Measurements from ENCODE around the gene LAMTOR4.
"Not testable (repeated sequence)": the region's sequence is repeated elsewhere in the genome, so short reads cannot be mapped to it uniquely, and the experiment has no call there.

The LAMTOR4 gene

DNA sequence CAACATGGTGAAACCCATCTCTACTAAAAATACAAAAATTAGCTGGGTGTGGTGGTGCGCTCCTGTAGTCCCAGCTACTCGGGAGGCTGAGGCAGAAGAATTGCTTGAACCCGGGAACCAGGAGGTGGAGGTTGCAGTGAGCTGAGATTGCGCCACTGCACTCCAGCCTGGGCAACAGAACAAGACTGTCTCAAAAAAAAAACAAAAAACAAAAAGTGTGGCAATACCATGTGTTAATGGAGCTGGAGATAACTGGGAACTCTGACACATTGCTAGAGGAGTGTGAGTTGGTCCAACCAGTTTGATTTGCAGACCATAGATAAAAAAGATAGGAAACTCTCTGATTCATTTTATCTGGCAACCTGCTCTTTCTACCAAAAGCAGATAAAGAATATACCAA lies 2.4 kb upstream of the LAMTOR4 start:
- DNase-seq; intact Hi-C loops (cut with DNase I): not testable (repeated sequence)

- no peak for DNase-seq
- intact Hi-C loops (cut with DNase I), result no loop called here
These were observed 1.4 kb upstream of the LAMTOR4 start for GRCh38 chr7:100147278-100147677.

GRCh38 chr7:100148225-100148558 lies 526 bp upstream of the LAMTOR4 start:
- peak in 1 of 42 donors; percentile 24 for DNase-seq
- intact Hi-C loops (cut with DNase I), result no loop called here

DNA sequence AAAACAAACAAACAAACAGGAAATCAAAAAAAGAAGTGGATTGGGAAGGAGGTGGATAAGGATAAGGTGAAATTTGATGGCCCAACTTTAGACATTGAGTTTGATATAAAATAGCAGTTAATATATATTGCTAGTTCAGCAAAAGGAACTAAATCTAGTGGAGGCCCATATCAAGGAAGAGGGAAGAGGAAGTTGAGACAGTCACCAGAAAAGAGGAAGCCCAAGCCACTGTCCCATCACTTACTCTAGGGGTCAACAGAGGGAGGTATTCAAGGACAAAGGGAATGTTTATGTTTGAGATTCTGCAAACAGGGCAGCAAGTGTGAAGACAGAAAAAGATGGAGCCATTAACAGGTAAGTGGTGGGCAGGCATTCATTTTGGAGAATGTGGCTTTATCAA lies 3.7 kb downstream of the LAMTOR4 start:
- no peak for DNase-seq
- intact Hi-C loops (cut with DNase I), result no loop called here

DNA sequence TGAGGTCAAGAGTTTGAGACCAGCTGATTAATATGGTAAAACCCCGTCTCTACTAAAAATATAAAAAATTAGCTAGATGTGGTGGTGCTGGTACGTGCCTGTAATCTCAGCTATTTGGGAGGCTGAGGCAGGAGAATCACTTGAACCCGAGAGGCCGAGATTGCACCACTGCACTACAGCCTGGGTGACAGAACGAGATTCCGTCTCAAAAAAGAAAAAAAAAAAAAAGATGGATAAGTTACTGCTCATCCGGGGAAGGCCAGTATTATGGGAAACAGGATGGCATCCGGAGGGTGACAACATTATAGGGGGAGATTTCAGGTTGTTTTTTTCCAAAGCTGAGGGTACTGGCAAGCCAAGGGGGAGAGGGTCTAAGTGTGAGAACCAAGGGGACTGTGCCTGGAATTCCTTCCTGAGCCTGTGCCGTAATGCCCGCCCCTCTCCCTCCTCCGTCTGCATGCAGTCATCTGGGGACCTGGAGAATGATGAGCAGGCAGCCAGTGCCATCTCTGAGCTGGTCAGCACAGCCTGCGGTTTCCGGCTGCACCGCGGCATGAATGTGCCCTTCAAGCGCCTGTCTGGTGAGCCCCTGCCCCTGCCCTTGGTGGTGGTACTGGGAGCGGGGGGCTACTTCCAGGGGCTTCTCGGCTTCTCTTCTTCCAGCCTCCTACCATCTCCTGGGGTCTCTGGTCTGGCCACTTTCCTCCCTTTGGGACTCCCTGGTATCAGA lies 4.4 kb downstream of the LAMTOR4 start:
- intact Hi-C loops (cut with DNase I), result no loop called here
- DNase-seq, result no peak

GRCh38 chr7:100153708-100154535 lies 5.2 kb downstream of the LAMTOR4 start:
- intact Hi-C loops (cut with DNase I), result no loop called here
- DNase-seq, result no peak

- intact Hi-C loops (cut with DNase I), result no loop called here
- peak in 3 of 42 donors; percentile 40 to 47 (median 45) for DNase-seq
These were observed 6.2 kb downstream of the LAMTOR4 start for GRCh38 chr7:100154651-100155491.

DNA sequence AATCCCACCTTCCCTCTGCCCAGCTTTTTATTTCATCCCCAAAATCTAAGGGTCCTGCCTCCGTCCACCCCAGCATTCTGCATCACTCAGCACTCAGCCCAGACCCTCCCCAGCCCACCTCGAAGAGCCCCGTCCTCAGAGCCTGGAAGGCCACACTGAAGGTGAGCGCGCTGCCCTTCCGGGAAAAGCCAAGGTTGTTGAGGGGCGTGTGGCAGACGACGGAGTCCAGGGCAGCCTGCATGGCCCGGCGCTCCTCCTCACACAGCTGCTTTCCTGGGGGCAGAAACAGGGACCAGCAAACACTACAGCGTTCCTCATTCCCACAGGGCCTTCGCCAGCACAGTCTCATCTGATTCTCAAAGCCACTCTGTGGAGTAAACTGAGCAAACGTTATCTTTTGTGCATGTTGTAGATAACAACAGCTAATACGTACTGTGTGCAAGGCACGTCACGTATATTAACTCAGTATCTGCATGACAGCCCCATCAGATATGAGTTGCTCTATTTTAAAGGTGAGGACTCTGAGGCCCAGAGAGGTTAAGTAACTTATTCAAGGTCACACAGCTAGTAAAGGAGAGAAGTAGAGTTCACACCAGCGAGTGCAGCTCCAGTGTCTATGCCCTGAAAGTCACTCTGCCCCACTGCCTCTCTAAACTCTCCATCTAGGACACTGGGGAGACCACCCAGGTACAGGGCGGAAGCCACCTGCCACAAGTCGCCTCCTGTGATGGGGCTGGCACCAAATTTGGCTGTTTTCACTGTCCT lies 7.0 kb downstream of the LAMTOR4 start:
- intact Hi-C loops (cut with DNase I), result no loop called here

DNA sequence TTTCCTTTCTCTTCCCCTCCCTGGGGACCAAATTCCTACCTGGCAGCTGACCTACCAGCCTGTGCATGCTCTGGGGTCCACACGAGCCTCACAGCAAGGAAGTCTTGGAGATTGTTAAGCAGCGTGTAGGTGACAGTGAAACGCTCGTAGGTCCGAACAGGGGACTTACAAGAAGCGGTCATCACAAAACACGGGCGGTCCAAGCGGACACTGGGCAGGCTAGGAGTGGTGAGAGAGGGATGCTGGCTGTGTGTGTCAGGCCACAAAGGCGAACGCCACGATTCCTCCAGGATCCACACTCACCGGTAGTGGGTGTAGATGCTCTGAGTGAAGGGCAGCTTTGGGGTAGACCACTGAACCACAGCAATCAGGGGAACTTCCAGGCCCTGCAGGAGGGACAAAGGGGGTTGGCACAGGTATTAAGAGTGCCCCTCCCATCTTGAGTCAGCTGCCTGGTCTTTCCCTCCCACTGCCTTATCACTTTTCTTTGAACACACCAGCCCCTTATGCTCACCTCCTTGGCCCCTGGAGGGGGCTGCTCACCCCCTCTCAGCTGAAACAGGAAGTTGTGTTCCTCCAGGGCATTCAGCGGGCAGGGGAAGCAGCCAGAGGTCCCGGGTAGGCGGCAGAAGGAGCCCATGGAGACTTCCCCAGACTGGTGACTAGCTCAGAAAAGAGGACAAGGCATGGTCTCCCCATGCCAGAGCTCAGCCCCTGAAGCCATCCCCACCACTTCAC lies 7.8 kb downstream of the LAMTOR4 start:
- no peak for DNase-seq
- intact Hi-C loops (cut with DNase I), result no loop called here

More for the DNA sequence above, 7.0 kb downstream of the LAMTOR4 start:
- no peak for DNase-seq

DNA sequence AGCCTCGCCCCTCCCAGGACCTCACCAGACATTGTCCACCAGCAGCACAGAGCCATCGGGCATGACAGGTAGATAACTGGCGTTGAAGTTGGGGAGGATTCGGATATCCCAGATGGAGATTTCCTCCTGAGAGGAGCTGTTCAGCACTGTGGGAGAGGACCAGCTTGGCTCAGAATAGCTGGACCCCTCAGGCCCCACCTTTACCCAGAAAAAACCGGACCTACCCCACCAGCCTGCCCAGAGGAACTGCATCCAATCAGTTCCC lies 8.3 kb downstream of the LAMTOR4 start:
- intact Hi-C loops (cut with DNase I), result no loop called here
- DNase-seq, result no peak

GRCh38 chr7:100157334-100158228 lies 8.9 kb downstream of the LAMTOR4 start:
- DNase-seq, result peak in 2 of 42 donors; percentile 16 to 43
- intact Hi-C loops (cut with DNase I), result no loop called here

GRCh38 chr7:100158229-100159098 lies 9.7 kb downstream of the LAMTOR4 start, which contains the start of gene TRAPPC14:
TRAPPC14 (minus strand) TSS chr7:100158723; CDS start chr7:100158499, 224 bp downstream.
- DNase-seq, result peak; percentile 89 to 97 (median 94)
- intact Hi-C loops (cut with DNase I), result no loop called here

DNA sequence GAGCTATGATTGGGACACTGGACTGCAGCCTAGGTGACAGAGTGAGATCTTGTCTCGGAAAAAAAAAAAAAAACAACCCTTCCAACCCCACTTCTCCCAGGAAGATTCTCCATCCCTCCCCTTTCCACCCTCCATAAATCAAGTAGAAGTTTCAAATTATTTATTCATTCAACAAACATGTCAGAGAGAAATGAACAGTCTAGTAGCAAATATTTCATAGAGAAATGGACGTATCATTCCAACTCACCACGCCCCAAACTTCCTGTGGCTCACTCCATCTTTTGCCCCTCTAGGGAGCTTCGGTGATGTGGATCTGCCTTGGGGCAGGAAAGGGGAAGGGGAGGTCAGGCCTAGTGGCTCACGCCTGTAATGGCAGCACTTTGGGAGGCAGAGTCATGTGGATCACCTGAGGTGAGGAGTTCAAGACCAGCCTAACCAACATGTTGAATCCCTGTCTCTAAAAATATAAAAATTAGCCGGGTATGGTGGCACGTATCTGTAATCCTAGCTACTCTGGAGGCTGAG lies 10.4 kb downstream of the LAMTOR4 start:
- DNase-seq, result no peak
- intact Hi-C loops (cut with DNase I), result no loop called here

DNA sequence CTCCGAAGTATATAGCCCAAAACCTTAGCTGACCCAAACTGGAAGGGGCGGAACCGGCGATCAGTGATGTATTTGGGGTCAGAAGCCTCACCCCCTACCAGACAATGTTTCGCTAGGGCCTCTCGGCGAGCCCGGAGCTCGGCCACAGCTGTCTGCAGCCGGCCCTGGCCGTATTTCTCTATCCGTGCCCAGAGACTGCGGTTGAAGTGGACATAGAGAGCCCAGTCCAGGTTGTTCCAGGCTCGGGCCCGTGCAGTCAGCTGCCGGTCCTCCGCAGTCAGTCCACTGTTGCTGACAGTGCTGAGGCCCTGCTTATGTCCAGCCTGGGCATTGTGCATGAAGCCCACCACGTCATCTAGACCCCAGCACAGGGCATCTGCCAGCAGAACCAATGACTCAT lies 11.3 kb downstream of the LAMTOR4 start:
- intact Hi-C loops (cut with DNase I), result no loop called here

DNA sequence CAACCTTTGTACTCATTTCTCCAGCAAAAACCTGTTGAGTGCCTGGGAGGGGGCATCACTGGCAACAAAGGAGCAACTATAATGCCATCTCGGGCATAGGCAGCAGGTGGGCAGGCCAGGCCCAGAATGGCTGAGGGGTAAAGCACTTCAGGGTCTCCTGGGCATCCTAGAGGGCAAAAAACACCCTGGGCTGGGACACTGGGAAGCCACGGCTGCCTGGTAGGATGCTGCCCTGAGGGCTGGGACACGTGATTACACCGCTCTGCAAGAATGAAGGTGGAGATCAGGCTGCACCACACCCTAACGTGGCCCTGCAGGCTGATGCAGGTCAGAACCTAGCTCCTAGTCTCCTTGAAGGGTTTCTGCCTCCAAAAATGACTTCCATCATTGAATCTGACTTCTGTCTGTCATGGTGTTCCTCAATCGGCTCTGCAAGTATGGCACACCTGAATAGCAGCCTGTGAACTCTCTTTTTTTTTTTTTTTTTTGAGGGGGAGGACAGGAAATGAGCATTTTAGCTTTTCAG lies 14.4 kb downstream of the LAMTOR4 start:
- no peak for DNase-seq
- intact Hi-C loops (cut with DNase I), result no loop called here

More for the DNA sequence above, 11.3 kb downstream of the LAMTOR4 start:
- no peak for DNase-seq

- intact Hi-C loops (cut with DNase I), result no loop called here
- DNase-seq, result no peak
These were observed 15.2 kb downstream of the LAMTOR4 start for GRCh38 chr7:100163871-100164270.
